GM12891 (cell line): ENCODE measurements around the gene ZNF444.

Experiments
- PAX5 ChIP-seq: IDR thresholded peaks from 2 replicates; pipeline ENCODE4 v1.6.1; 2011; ENCODE audit warnings: low read length, moderate library complexity, mild to moderate bottlenecking; ENCODE audit not compliant: insufficient read depth, severe bottlenecking
- POLR2A ChIP-seq: IDR thresholded peaks from 2 replicates; pipeline ENCODE4 v1.6.1; 2011; ENCODE audit warnings: low read depth, low read length, control low read depth
- POLR2AphosphoS5 ChIP-seq: IDR thresholded peaks from 2 replicates; pipeline ENCODE4 v1.6.1; 2011; ENCODE audit warnings: low read depth, low read length, control low read depth
- POU2F2 ChIP-seq: IDR thresholded peaks from 2 replicates; pipeline ENCODE4 v1.6.1; 2011; ENCODE audit warnings: low read depth, mild to moderate bottlenecking, control low read depth, low read length, moderate library complexity
- SPI1 ChIP-seq: IDR thresholded peaks from 2 replicates; pipeline ENCODE4 v1.6.1; 2011; ENCODE audit warnings: low read depth, low read length, control low read depth
- TAF1 ChIP-seq: IDR thresholded peaks from 2 replicates; pipeline ENCODE4 v1.6.1; 2011; ENCODE audit warnings: low read depth, low read length, control low read depth

GRCh38 chr19:56108447-56109195, 32.5 kb upstream of the ZNF444 start:
- no peak for TF ChIP-seq POLR2A
- TF ChIP-seq TAF1, result no peak
- TF ChIP-seq POLR2AphosphoS5, result no peak
- no peak for TF ChIP-seq SPI1
- TF ChIP-seq PAX5, result no peak
- TF ChIP-seq POU2F2, result no peak
